Chondrocyte (in vitro differentiated cells): ENCODE measurements around the gene FAM228B. TPM values are rescaled to one million over a fixed set of nuclear protein-coding genes. Genes with fewer than 3 reads are reported as not detected.

Experiments
- DNase-seq: peaks from one replicate; pipeline ENCODE4 v3.0.0; 2021; ENCODE audit warnings: mixed read lengths, low spot score
- H3K27ac Mint-ChIP-seq: one replicate; pipeline ENCODE4 v1.8.0; 2021; ENCODE audit warnings: mild to moderate bottlenecking, moderate library complexity, mixed read lengths; ENCODE audit not compliant: unreplicated experiment
- H3K27me3 Mint-ChIP-seq: 2 replicates; pipeline ENCODE4 v1.8.0; 2021; ENCODE audit warnings: low read depth, mixed read lengths
- H3K36me3 Mint-ChIP-seq: 2 replicates; pipeline ENCODE4 v1.8.0; 2021; ENCODE audit warnings: low read depth, mixed read lengths
- H3K4me1 Mint-ChIP-seq: 2 replicates; pipeline ENCODE4 v1.8.0; 2021; ENCODE audit warnings: low read depth, mild to moderate bottlenecking, mixed read lengths
- H3K4me3 Mint-ChIP-seq: one replicate; pipeline ENCODE4 v1.8.0; 2021; ENCODE audit warnings: mild to moderate bottlenecking, moderate library complexity, mixed read lengths; ENCODE audit not compliant: unreplicated experiment
- H3K9me3 Mint-ChIP-seq: 2 replicates; pipeline ENCODE4 v1.8.0; 2021; ENCODE audit warnings: low read depth, mixed read lengths
- total RNA-seq: library from RNA; stranded (reverse); gene quantifications from 3 replicates; pipeline ENCODE4 v1.2.1, GENCODE V29; 2021
- TF ChIP-seq, protein P1 (sequence below): fragments of 200-600 bp; sonication (generic); IDR thresholded peaks from 2 replicates; pipeline ENCODE4 v1.5.0; 2021; ENCODE audit warnings: antibody characterized with exemption, mild to moderate bottlenecking, moderate library complexity

FAM228B gene
- total RNA-seq, 1 donor from 2014 or later = 15.8 TPM

DNA sequence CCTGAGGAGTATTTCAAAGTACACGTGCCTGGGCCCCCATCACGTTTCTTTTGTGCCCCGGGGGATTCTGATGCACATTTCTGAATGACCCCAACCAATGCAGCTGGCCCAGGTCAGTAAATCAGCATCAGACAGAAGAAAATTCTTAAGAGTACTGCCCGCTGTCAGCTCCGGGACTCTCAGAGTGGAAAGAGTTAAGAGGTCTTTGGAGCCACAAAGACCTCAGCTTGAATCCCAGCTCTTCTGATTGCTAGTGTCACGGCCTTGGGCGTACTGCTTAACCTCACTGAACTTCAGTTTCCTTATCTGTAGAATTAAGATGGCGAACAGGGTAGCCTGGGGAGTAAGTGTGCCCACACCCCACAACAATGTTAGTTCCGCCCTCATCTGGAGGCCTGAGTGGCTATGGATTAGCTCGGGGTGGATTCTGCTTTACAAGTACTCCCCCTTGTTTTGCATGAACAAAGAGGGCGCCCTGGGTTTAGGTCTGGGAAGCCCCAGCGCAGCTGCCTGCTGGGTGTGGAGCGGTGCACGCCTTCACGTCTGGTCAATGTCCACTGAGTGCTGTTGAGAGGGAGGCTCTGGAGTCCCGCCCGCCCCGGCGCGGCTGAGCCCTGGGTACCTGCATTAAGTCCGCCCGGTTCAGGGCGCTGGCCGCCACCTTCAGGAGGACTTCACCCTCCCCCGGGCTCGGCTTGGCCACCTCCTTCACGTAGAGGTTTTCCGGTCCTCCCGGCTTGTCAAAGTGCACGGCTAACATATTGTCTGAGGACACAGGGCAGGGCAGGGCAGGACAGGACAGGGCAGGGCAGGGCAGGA lies 39.5 kb upstream of the FAM228B start:
- Mint-ChIP-seq H3K27ac (peak overlapping the region; percentile 95), H3K4me3 (peak overlapping the region; percentile 95), H3K27me3 (no peaks in the 10 kb centered on the region), H3K36me3 (peaks cover 18% of the 10 kb centered on the region), H3K4me1 (peaks cover 23% of the 10 kb centered on the region), H3K9me3 (no peaks in the 10 kb centered on the region)
- no peak for DNase-seq
- TF ChIP-seq, protein P1, sequence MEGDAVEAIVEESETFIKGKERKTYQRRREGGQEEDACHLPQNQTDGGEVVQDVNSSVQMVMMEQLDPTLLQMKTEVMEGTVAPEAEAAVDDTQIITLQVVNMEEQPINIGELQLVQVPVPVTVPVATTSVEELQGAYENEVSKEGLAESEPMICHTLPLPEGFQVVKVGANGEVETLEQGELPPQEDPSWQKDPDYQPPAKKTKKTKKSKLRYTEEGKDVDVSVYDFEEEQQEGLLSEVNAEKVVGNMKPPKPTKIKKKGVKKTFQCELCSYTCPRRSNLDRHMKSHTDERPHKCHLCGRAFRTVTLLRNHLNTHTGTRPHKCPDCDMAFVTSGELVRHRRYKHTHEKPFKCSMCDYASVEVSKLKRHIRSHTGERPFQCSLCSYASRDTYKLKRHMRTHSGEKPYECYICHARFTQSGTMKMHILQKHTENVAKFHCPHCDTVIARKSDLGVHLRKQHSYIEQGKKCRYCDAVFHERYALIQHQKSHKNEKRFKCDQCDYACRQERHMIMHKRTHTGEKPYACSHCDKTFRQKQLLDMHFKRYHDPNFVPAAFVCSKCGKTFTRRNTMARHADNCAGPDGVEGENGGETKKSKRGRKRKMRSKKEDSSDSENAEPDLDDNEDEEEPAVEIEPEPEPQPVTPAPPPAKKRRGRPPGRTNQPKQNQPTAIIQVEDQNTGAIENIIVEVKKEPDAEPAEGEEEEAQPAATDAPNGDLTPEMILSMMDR = no peak

DNA sequence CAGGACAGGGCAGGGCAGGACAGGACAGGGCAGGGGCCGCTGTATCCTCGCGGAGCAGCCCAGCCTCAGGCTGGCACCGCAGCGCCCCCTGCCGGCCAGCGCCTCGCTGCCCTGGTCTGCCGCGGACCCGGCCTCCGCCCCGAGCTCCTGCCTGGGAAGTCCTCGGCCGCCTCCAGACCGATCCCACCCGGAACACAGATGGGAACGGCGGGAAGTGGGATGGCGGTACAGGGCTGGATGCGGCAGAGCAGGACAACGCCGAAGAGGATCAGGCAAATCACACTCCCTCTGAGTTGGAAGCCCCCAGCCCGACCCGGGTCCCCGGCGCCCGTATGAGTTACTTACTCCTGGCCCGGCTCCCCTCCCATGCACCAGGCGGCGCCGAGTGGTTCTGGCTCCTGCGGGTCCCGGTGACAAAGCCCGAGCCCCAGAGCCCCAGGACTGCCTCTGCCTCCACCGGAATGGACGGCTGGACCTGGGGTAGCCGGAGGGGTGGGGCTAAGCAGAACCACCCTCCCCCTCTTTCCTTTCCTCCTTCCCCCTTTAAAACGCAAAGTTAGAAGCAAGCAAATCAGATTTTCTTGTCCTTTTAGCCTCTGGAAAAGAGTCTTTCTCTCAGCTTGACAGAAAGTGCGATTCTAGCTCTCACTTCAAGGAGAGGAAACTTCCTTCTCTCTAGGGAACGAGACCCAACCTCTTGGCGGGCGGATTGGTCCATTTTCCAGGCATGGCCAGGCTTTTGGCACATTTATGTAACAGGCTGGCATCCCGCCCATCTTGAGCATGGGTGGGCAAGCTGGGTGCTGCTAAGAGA lies 38.7 kb upstream of the FAM228B start, which contains the start of gene TP53I3:
Gene TP53I3 (minus strand): TSS at position 449 of the 814 bp plus-strand sequence. CDS start 508 bp downstream, outside the sequence.
- DNase-seq = peak; percentile 97
- Mint-ChIP-seq H3K4me1 (peaks cover 23% of the 10 kb centered on the region), H3K4me3 (peak within 1 kb of the TSS; percentile 95), H3K9me3 (no peaks in the 10 kb centered on the region), H3K27ac (peak within 1 kb of the TSS; percentile 95), H3K27me3 (no peaks in the 10 kb centered on the region), H3K36me3 (peaks cover 16% of the 10 kb centered on the region)
- TF ChIP-seq, protein P1 = peak; percentile 98

DNA sequence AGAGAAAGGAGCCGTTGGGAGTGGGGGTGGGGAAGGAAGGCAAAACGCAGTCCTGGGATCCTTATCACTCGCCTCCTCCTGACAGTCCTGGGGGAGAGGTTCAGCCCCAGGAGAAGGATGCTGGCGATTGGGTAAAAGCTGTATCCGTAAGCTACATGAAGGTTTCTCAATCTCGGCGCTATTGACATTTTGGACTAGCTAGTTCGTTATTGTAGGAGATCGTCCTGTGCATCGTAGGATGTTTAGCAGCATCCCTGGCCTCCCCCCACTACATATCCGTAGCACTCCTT lies 38.1 kb upstream of the FAM228B start:
- H3K27ac Mint-ChIP-seq = peak overlapping the region; percentile 92
- H3K4me1 Mint-ChIP-seq = peaks cover 23% of the 10 kb centered on the region
- H3K27me3 Mint-ChIP-seq = no peaks in the 10 kb centered on the region
- H3K9me3 Mint-ChIP-seq = no peaks in the 10 kb centered on the region
- DNase-seq = no peak
- H3K36me3 Mint-ChIP-seq = peaks cover 14% of the 10 kb centered on the region
- TF ChIP-seq, protein P1 = no peak
- peak overlapping the region; percentile 95 for H3K4me3 Mint-ChIP-seq

DNA sequence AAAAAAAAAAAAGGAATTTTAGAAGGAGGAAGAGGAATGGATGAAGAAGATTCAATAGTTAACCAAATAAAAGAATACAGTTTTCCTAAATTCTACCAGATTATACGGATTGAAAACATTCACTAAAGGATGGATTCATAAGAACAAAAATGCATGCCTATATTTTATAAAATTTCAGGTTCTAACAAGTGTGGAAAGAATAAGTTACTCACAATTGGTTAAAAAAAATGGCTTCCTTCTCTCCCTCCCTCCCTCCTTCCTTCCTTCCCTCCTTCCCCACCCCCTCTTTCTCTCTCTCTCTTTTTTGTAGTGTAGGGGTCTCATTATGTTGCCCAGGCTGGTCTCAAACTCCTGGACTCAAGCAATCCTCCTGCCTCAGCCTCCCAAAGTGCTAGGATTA lies 37.0 kb upstream of the FAM228B start:
- no peaks in the 10 kb centered on the region for H3K27me3 Mint-ChIP-seq
- TF ChIP-seq, protein P1 = no peak
- no peak overlapping the region for H3K27ac Mint-ChIP-seq
- H3K36me3 Mint-ChIP-seq = peaks cover 13% of the 10 kb centered on the region
- no peaks in the 10 kb centered on the region for H3K9me3 Mint-ChIP-seq
- no peak overlapping the region for H3K4me3 Mint-ChIP-seq
- no peak for DNase-seq
- H3K4me1 Mint-ChIP-seq = peaks cover 23% of the 10 kb centered on the region

DNA sequence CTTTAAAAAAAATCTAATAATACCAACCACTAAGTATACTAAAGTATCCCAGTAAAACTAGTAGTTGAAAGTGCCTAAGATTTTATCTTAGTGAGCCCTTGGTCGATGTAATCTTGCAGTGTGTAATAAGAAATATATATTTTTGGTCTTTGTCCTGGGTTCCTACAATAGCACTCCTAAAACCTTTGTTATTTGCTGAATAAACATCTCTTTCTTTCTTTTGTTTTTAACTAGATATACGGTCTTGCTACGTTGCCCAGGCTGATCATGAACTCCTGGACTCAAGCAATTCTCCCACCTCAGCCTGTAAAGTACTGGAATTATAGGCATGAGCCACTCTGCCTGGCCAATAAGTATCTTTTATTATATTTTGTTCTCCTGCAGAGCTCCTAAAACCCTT lies 36.2 kb upstream of the FAM228B start:
- Mint-ChIP-seq H3K9me3 (no peaks in the 10 kb centered on the region), H3K27ac (no peak overlapping the region), H3K27me3 (no peaks in the 10 kb centered on the region), H3K4me1 (peaks cover 23% of the 10 kb centered on the region), H3K4me3 (no peak overlapping the region), H3K36me3 (peaks cover 9% of the 10 kb centered on the region)
- no peak for DNase-seq
- TF ChIP-seq, protein P1 = no peak
